Measurements from ENCODE around the gene RUFY4.

The RUFY4 gene

DNA sequence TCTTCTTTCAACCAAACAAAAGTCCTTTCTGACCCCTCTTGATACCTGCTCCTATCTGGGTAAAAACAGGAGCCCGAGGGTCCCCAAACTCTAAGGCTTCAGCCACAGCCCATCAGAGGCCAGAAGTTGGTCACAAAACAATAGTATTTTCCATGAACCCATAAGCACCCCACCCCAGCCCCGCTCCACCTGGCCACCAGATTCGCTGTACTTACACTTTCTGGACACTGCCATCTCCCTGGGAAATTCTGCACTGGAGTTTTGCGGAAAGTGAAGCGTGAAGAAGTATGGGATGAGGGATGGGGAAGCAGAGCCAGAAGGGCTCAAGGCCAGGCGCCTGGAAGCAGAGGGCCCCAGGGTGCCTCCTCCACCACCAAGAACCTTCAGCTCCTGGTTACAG is 5.2 kb upstream of the RUFY4 start:
- no peak for DNase-seq (ENCODE audit: low spot score)

DNA sequence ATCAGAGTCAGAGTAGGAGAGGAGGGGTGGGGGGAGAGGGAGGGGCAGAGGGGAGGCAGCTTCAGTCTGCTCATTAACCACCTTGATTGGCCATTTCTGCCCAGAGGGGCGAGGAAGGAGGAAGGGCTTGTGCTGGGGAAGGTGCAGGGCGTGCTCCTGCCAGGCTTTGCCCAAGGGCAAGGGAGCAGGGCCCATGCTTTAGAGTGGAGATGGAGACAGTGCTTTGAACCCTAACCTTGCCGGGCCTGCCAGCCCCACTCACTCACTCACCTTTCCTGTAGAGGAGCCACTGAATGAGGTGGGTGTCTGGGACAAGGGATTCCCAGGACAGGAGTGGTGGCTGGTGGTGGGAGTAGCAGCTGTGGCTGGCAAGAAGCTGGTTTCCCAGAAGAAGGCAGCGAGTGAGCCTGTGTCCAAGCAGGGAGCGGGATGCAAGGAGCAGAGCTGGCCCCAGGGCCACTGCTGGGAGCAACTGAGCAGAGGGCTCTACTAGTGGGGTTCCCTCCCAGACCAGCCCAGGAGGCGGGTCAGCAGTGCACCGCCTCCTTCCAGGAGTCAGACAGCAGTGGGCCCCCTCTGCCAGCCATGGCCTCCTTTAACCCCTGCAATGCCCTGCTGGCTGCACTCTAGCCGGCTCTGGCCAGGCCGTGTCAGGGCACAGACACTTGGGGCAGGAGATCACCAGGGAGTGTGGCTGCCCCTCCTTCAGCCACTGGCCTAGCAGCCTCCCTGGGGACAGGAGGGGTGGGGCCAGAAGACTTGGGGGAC is 3.6 kb upstream of the RUFY4 start:
- DNase-seq (ENCODE audit: low spot score) = no peak

DNA sequence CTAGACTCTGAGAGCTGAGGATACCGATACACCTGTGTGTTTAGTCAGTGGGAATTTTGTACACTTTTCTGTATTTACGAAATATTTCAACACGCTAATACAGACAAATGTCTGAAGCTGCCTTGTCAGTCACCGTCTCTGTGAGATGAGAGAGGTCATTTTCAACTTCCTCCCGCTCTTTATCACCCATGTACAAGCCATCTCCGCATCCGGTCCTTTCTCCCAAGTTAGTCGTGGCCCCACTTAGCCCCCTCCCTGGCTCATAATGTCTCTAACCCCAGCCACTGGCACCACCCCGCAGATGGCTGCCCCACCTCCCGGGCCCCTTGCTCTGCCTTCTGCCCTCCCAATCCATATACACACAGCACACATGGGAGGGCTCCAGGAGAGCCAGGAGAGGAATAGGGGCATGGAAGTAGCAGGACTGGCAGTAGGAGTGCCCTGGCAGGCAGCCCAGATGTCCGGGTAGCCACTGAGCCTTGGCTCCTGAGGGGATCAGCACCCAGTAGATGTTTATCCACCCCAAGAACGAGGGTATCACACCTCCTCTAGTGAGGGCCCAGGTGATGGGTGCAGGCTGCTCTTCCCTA is 2.0 kb upstream of the RUFY4 start:
- no peak for DNase-seq (ENCODE audit: low spot score)

DNA sequence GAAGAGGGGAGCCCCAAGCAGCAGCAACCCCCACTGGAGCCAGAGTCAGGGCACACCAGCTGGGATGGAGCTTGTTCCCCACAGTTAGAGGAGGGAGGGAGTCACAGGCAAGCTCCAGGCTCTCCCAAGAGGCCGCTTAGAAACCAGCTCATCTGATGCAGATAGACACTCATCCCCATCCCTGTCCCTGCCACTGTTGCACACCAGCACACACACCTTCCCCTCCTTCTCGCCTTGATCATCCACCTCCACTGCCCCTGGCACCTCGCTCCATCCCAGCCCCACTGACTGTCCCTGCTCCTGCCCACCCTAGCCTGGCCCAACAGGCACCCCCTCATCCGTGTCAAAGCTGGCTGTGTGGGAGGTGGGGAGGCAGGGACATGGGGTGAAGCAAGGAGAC is 1.5 kb upstream of the RUFY4 start:
- DNase-seq (ENCODE audit: low spot score) = no peak

DNA sequence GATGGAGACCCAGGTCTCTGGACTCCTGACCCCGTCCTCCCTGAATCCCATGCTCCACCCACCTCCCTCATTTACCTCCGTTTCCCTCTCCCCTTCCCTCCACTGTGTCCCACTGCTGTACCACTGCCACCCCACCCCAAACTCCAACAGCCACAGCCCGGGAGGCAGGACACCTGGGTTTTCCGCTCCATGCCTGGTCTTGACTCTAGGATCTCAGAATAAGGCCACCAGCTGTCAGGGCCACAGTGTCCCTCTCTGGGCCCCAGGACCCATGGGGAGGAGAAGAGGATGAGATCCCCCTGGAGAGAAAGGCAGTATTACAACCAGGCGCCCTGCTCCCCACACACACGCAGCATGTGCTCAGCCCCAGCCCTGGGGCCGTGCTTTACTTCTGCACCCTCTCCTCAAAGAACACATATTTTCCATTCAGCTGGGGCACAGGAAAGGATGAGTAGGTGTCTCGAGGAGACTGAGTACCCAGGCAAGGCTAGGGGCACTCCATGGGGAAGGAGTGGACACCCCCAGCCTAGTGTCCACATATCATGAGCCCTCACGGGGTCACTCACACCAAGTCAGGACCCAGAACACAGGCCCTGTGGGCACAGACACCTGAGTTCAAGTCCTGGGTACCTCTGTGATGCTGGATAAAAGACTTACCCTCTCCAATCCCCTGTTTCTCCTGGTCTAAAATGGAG is 700 bp downstream of the RUFY4 start:
- no peak for DNase-seq (ENCODE audit: low spot score)

DNA sequence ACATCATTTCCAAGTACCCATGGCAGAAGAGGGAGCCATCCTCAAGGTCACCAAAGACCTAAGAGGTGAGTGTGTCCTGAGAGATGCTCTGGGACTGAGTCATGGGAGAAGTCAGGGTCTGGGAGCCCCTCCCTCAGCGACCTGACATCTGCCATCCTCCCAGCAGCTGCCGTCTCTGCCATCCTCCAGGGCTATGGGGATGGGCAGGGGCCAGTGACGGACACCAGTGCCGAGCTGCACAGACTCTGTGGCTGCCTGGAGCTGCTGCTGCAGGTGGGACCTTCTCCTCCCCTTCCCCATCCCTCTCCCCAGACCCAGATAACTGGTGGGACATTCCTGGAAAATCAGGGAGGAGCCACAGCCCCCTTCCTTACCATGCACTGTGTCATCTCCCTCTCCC is 1.5 kb downstream of the RUFY4 start:
- no peak for DNase-seq (ENCODE audit: low spot score)

DNA sequence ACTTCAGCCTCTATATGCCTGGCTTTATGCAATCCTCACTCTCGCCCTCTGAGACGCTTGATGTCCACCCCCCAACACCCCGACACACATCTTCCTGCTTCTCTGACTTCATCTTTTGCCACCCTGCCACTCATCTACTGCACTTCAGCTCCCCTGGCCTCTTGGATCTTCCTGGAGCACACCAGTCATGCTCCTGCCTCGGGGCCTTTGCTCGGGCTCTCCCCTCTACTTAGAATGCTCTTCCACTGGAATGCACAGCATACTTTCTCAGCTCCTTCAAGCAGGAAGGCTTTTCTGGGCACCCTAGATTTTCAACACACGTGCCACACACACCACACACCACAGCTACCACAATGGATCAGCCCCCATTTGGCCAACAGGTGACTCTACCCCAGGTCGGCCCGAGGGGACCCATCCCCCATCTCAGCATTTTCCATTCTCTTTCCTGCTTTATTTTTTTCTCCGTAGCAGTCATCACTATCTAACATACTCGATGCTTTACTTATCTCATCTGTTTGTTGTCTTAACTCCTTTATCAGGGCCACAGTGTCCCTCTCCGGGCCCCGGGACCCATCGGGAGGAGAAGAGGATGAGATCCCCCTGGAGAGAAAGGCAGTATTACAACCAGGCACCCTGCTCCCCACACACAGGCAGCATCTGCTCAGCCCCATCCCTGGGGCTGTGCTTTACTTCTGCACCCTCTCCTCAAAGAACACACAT is 2.3 kb downstream of the RUFY4 start:
- DNase-seq (ENCODE audit: low spot score) = no peak

DNA sequence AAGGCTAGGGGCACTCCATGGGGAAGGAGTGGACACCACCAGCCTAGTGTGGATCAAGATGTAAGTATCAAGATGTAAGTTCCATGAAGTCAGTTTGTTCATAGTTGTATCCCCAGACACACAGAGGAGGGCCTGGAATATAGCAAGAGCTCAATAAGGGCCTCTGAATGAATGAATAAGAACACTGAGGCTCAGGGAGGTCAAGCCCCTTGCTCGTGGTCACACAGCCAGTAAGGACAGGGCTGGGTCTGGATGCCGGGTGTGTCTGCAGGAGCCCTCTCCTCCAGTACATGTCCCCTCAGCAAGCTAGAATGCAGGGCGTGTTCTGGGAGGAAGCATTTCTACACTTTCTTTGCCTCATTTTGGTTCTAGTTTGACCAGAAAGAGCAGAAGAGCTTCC is 2.9 kb downstream of the RUFY4 start:
- DNase-seq (ENCODE audit: low spot score) = no peak

DNA sequence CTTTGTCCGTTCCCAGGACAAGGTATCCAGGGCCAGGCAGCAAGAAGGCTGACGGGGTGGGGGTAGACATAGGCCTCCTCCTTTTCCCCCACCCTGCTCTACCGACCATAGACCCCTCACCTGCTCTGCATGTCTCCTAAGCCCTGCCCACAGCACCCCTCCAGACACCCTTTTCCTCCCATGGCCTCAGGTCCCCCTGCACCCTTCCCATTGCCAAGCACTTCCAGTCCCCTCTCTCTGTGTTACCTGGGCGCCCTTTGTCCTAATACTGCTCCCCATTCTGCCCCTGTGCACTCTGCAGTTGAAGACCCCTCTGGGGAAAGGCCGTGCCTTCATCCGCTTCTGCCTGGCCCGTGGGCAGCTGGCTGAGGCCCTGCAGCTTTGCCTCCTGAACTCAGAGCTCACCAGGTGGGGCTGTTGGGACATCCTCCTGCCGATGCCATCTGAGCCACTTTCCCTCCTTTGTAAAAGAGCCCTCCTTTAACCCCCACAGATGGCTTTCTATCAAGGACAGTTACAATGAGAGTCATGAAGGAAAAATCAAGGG is 3.5 kb downstream of the RUFY4 start:
- DNase-seq (ENCODE audit: low spot score) = no peak

DNA sequence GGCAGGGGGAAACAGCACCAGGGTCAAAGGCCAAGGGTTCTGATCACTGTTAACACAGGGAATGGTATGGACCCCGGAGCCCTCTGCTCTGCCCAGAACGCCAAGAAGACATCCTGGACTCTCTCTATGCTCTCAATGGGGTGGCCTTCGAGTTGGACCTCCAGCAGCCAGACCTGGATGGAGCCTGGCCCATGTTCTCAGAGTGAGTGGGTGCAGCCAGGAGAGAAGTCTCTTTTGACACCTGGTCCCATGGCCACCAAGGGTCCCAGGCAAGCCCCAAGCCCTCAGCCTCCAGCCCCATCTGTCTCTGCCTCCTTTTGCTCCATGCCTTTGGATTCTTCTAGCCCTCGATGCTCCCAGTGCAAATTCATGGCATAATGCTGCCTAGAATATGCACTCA is 4.1 kb downstream of the RUFY4 start:
- no peak for DNase-seq (ENCODE audit: low spot score)

DNA sequence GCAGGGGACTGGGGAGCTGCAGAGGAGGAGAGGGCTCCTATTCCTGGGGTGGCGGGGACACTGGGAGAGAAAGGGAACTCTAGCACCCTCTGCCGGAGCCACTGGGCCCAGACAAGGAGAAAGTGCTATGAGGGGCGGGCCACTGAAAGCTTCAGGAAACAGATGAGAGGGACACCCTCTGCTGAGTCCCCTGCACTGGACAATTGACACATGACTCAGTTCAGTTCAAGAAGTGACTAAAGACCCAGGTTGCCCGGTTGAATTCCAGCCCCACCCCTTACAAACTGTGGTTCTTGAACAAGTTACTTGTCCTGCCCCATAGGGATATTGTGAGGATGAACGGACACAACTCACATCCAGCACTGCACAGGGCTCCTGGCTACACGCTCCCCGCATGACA is 5.0 kb downstream of the RUFY4 start:
- DNase-seq (ENCODE audit: low spot score) = peak; percentile 45

DNA sequence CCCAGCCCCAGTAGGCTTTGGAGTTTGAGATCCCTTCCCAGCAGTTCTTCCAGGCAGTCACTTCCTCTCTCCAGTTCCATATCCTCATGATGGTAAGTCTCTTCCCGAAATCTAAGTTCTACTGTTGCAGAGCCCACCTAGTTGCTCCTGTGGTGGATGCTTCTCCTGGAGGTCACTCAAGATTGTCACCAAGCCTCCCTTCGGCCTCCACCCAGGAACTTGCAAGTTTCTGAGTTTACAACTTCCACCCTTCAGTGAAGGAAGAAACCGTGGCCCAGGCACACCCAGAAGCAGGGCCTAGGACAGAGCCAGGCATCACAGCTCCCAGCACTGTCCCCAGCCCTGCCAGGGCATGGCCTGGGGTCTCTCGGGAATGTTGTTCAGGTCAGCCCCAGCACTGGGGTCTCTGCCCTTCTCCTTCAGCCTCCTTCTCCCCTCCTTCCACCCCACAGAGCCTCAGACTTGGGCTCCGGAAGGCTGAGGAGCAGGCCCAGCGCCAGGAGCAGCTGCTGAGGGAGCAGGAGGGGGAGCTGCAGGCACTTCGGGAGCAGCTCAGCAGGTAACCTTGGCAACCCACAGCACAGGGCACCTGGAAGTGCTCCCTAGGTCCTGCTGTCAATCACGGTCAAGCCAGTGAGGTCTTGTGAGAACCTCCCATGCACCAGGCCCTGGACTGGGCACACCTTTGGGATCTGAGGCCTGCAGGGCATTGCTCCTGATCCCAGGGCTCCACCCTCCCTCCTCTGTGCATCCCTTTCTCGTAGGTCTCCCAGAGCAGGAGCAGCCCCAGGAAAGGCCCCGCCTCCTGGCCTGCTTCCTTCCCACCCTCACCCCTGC is 7.1 kb downstream of the RUFY4 start:
- no peak for DNase-seq (ENCODE audit: low spot score)

DNA sequence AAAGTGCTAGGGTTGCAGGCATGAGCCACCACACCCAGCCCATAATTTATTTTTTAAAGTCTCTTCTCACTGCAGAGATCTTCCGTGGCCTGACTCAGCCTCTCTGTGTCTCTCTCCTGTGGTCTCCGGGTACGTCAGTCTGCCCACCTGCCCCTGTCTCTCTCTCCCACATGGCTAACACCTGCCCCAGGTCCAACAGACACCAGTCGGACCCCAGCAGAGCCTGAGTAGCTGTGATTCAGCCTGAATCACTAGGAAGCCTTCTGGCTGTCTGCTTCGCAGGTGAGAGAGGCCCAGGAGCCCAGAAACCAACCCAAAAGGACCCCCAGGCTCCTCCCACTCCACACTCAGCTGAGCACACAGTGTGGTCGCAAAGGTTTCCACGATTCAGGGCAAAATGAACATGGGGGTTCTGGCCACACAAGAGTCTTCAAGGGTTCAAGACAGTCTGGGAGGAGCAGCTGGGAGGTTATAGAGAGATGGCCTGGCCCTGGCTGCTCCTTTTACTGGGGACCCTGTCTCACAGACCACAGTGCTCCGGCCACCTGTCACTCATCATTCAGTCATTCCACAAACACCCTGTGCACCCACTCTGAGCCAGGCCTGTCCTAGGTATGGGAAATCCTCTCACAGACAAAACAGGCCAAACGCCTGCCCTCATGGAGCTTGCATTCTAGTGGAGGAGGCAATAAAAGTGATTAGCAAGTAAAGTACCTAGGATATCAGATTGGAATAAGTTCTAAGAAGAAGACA is 8.6 kb downstream of the RUFY4 start:
- no peak for DNase-seq (ENCODE audit: low spot score)

DNA sequence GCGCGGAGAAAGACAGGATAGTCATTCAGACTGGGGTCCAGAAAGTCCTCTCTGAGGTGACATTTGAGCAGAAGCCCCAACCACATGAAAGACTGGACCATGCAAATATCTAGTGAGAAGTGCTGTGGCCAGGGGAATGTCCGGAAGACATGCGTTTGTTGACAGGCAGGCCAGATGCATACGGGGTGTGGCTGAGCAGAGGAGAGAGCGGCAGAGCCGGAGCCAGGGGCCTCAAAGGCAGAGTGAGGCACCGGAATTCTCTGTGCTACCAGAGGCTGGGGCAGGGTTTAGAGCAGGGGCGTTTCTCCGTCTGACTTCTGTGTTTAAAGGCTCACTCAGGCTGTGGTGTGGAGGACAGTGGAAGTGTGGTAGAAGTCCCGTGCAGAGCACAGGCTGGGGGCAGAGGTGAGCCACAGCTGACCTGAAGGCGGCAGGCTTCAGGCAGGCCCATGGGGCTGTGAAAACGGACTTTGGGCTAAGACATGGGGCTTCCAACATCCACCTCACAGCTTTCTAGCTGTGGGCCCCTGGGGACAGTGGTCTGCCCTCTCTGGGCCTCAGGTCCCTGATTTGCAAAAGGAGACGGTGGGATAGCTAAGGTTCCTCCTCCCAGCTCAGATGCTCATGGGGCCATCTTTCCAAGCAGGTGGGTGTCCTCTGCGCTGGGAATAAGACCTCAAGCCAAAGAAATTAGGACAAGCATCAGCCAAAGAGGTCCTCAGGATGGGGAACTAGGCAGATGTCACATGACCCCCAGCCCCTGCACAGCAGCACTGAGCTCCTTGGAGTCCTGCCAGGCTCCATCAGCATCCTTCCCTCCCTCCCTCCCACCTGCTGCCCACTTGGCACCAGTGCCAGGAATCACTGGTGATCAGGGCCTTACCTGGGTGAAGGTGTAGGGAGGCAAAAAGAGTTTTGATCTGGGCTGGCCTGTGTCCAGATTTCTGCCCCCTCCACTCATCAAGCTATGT is 11.2 kb downstream of the RUFY4 start:
- DNase-seq (ENCODE audit: low spot score) = no peak

DNA sequence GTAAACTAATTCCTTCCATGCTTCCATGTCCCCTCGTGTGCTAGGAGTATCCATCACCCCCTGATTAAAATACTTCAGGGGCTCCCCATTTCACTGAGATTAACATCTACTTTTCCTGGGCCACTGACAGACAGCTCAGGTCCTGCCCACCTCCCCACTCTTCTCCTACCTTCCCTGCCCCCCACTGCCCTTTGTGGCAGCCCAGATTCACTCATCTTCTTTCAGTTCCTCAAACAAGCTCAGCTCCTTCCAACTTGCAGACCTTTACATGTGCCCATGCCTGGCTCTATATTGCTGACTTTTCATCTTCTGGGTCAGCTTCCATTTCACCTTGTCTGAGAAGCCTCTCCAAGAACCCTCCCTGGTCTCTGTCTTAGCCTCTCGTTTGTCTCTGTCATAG is 12.0 kb downstream of the RUFY4 start:
- DNase-seq (ENCODE audit: low spot score) = no peak

DNA sequence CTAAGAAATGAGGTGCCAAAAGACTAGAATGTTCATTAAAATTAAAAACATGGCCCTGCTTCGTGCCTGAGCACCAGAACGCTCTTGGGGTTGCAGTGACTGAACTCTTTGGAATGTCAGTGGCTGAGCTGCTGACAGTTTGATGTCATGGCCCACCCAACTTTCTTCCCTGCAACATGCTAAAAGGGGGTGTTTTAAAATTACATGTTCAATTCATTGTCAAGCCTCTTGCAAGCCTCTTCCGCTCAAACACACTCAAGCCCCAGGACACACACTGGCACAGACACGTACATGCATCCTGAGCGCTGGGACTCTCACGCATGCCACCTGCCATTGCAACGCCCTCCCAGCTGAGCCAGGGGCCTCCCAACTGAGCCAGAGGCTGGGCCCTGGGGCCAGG is 12.6 kb downstream of the RUFY4 start:
- DNase-seq (ENCODE audit: low spot score) = peak; percentile 51

DNA sequence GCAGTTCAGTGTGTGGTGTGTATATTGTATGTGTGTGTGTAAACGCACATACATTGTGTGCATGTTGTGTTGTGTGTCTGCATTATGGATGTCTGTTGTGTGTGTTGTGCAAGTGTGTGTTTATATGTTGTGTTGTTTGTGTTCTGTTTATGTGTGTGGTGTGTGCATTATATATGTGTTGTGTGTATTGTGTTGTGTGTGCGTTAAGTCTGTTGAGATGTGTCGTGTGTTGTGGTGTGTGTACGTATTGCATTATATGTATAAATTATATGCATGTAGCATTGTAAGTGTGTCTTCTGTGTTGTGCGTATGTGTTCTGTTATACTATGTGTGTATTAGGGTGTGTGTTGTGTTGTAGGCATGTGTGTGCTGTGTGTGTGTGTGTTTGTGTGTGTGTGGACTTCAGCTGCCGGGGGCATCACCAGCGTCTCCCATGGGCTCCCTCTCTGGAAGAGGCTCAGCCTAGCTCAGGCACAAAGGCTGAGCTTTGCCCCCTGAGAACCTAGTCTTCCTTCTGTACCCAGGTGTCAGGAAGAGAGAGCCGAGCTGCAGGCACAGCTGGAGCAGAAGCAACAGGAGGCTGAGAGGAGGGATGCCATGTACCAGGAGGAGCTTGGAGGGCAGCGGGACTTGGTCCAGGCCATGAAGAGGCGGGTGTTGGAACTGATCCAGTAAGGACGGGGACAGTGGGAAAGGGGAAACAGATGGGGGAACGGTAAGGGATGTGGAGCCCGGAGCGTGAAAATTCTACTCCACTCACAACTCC is 13.7 kb downstream of the RUFY4 start:
- DNase-seq (ENCODE audit: low spot score) = no peak

DNA sequence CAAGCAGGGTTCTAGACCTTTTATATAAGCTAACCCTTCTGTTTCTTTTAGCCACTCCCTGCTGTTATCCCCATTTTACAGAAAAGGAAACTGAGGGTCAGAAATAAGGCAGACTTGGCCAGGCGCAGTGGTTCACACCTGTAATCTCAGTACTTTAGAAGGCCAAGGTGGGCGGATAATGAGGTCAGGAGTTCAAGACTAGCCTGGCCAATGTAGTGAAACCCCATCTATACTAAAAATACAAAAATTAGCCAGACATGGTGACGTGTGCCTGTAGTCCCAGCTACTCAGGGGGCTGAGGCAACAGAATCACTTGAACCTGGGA is 14.3 kb downstream of the RUFY4 start:
- DNase-seq (ENCODE audit: low spot score) = no peak

DNA sequence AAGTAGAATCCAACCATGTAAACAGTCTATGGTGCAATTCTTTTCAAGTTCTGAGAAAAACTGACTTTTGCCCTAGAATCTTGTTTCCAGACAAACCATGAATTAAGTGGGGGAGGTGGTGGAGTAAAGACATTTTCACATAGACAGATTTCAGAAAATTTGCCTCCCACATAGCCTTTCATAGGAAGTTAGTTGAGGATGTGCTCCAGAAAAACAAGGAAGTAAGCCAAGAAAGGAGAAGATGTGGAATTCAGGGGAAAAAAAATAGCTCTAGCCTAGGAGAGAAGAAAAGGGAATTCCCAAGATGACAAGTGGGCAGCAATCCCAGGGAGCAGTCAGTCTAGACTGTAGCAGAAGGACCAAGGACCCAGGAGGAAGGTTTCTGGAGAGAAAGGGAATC is 17.4 kb downstream of the RUFY4 start:
- DNase-seq (ENCODE audit: low spot score) = no peak
